ENCODE results near the gene FNDC3B.

DNA sequence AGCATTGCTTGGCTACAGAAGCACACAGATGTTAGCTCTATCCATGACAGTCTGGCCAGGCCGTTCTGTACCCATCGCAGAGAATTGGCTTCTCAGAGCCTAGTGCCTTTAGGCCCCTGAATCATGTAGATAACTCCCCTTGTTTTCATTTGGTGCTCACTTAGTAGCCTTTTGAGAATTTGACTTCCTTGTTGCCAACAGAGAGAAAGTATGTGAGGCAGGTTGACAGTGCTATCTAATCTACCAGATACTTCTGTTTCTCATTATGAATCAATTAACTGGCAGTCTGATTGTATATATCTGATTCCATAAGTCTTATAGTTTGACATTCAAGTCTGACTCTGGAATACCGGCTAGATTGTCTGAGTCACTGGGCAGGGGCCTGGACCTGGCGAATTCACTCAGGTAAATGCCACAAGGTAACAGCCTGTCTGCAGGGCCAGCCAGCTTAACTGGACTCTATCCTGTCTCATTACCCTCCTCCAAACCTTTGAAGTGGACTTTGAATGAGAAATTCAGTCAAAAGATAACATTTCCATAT, 248.6 kb downstream of the FNDC3B start:
- TF ChIP-seq, protein P1, sequence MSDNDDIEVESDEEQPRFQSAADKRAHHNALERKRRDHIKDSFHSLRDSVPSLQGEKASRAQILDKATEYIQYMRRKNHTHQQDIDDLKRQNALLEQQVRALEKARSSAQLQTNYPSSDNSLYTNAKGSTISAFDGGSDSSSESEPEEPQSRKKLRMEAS (IDR thresholded peaks at IDR 0.05; ENCODE audit: low read depth, low read length), result no peak
- TF ChIP-seq, protein P2, sequence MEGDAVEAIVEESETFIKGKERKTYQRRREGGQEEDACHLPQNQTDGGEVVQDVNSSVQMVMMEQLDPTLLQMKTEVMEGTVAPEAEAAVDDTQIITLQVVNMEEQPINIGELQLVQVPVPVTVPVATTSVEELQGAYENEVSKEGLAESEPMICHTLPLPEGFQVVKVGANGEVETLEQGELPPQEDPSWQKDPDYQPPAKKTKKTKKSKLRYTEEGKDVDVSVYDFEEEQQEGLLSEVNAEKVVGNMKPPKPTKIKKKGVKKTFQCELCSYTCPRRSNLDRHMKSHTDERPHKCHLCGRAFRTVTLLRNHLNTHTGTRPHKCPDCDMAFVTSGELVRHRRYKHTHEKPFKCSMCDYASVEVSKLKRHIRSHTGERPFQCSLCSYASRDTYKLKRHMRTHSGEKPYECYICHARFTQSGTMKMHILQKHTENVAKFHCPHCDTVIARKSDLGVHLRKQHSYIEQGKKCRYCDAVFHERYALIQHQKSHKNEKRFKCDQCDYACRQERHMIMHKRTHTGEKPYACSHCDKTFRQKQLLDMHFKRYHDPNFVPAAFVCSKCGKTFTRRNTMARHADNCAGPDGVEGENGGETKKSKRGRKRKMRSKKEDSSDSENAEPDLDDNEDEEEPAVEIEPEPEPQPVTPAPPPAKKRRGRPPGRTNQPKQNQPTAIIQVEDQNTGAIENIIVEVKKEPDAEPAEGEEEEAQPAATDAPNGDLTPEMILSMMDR (IDR thresholded peaks at IDR 0.05; ENCODE audit: low read depth, low read length), result no peak
- no peak for TF ChIP-seq POLR2A (IDR thresholded peaks at IDR 0.05; ENCODE audit: extremely low read depth, insufficient read length)
